Right lobe of liver (tissue), 6 donors: ENCODE results near the gene CSF2. TPM values are rescaled to one million over a fixed set of nuclear protein-coding genes. Genes with fewer than 3 reads are reported as not detected.

ENCODE experiments used
- ATAC-seq, 4 donors: fragments of 200-7000 bp; cut with Tn5 transposase; one replicate each; pipeline ENCODE4 v1.9.1; 2020; ENCODE audit warnings: mild to moderate bottlenecking in 4 of 4, moderate library complexity in 4 of 4
- DNase-seq, 3 donors: peaks; one replicate each; pipeline ENCODE4 v3.0.0-alpha.2; 2020
- H3K27ac ChIP-seq, 3 donors: fragments of 200-600 bp; one replicate each; pipeline ENCODE4 v1.8.0; 2022
- H3K27me3 ChIP-seq, 2 donors: fragments of 200-600 bp; one replicate each; pipeline ENCODE4 v1.8.0; 2022
- H3K36me3 ChIP-seq, 4 donors: fragments of 200-600 bp; sonication (generic) in 1 of 4; one replicate each; pipeline versions ENCODE4 v1.5.1 to v1.8.0; 2017 to 2022; ENCODE audit warnings: control low read depth in 1 of 4
- H3K4me1 ChIP-seq, 4 donors: fragments of 200-600 bp; sonication (generic) in 1 of 4; one replicate each; pipeline versions ENCODE4 v1.5.1 to v1.8.0; 2017 to 2022; ENCODE audit warnings: control low read depth in 1 of 4
- H3K4me3 ChIP-seq, 3 donors: fragments of 200-600 bp; one replicate each; pipeline ENCODE4 v1.8.0; 2022
- H3K9me3 ChIP-seq, 4 donors: fragments of 200-600 bp; sonication (generic) in 1 of 4; one replicate each; pipeline versions ENCODE4 v1.5.1 to v1.8.0; 2017 to 2022; ENCODE audit warnings: control low read depth in 1 of 4
- POLR2A ChIP-seq: fragments of 450-650 bp; IDR thresholded peaks from one replicate; pipeline ENCODE4 v1.6.1; 2017; ENCODE audit warnings: antibody characterized with exemption, mild to moderate bottlenecking
- WGBS: methylation state at CpG from one replicate; pipeline ENCODE4 v1.1.6; 2018; ENCODE audit warnings: low coverage, low lambda C conversion rate; ENCODE audit not compliant: insufficient coverage; ENCODE audit errors: missing lambda C conversion rate; 5-methylcytosine and 5-hydroxymethylcytosine counted together
- intact Hi-C, 2 donors: fragments of 100-400 bp; cut with DNase I; formaldehyde crosslinking; loops; one replicate each; pipeline versions ENCODE4 v1.11.2 to v1.14.1; 2022
- total RNA-seq, 6 experiments: library from RNA; depleted of rRNA in 2 of 6; stranded (reverse); fragments of >200 nt in 2 of 6; fragmentation: NEBNext Ultra II Directional in 3 of 6; extraction: Animal tissue kit (Norgen Biotek cat#: 25700) in 3 of 6; gene quantifications; one replicate each; pipeline versions ENCODE4 v1.1.0 to v1.2.4, GENCODE V29; 2016 to 2023
- TF ChIP-seq, protein P1 (sequence below), 4 donors: fragments of 200-600 bp in 3 of 4; fragments of 450-650 bp in 1 of 4; IDR thresholded peaks; one replicate each; pipeline versions ENCODE4 v1.5.1 to v1.8.0; 2016 to 2022; ENCODE audit warnings: antibody characterized with exemption in 4 of 4, mild to moderate bottlenecking in 2 of 4
- donor health status: DM: no; HTN: yes; CAD: no.
- donor health status: DM: no; HTN: no; CAD: no.
- donor health status: DM: no; HTN: no; CAD: no.
- donor health status: DM: no; HTN: yes; CAD: no.
- donor health status: DM: no; HTN: yes; CAD: no.

The CSF2 gene
- total RNA-seq, 6 experiments from 2014 or later: not detected

DNA sequence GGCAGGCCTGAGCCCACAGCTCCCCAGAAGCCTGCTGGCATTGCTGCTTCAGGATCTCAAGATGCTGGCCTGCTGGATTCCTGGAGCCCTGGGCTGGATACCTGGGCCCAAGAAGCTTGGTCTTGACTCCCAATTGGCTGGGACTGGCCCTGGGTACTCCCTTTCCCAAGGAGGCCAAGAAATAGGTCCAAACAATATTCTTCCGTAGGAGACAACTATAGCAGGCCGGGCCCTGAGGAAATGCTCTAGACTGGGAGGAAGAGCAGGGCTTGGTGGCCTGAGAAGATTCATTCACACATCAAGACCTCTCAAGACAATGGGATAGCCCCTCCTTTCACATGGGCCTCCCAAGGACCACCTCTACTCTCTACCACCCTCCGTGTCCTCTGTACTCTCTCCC is 7.9 kb downstream of the CSF2 start:
- ATAC-seq (no peak), DNase-seq (no peak)
- no peaks in the 10 kb centered on the region for H3K9me3 ChIP-seq
- H3K27me3 ChIP-seq: no peaks in the 10 kb centered on the region
- H3K4me1 ChIP-seq: no peaks in the 10 kb centered on the region
- no peak overlapping the region for H3K4me3 ChIP-seq
- H3K27ac ChIP-seq: no peak overlapping the region
- intact Hi-C loops: no loop called here
- TF ChIP-seq POLR2A: no peak
- TF ChIP-seq, protein P1, sequence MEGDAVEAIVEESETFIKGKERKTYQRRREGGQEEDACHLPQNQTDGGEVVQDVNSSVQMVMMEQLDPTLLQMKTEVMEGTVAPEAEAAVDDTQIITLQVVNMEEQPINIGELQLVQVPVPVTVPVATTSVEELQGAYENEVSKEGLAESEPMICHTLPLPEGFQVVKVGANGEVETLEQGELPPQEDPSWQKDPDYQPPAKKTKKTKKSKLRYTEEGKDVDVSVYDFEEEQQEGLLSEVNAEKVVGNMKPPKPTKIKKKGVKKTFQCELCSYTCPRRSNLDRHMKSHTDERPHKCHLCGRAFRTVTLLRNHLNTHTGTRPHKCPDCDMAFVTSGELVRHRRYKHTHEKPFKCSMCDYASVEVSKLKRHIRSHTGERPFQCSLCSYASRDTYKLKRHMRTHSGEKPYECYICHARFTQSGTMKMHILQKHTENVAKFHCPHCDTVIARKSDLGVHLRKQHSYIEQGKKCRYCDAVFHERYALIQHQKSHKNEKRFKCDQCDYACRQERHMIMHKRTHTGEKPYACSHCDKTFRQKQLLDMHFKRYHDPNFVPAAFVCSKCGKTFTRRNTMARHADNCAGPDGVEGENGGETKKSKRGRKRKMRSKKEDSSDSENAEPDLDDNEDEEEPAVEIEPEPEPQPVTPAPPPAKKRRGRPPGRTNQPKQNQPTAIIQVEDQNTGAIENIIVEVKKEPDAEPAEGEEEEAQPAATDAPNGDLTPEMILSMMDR (IDR thresholded peaks at IDR 0.05): no peak
- WGBS: 82% methylated on average over 1 of the region's 3 CpGs
- H3K36me3 ChIP-seq: no peaks in the 10 kb centered on the region

DNA sequence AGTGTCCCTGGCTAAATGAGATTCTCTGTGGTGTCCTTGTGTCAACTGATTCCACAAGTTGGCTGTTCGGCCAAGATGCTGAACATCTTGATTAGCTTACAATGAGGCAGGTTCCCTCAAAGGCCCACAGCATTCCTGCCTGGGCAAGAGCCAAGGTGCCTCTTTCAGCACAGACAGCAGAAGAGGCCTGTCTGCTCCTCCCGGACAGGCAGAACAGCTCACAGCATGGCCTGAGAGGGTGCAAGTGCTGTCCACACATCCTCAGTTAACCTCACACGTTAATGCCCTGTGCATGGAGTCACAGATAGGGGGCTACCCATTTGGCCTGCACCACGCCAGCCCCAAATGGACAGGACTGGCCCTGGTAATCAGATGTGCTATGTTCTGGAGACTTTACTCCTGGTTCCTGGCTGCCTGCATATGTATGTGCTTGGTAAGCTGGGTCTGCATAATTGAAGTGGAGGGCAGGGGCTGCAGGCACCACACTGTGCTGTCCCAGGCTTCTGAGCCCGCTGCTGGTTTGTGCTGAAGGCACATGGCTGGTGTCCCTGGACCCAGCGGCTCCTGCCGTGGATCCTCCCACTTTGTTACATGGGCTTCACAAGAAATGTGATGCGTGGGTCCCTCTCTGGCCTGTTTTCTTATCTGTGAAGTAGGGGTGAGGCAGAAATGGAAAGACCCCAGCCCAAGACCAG is 8.9 kb downstream of the CSF2 start:
- WGBS: 100% methylated on average over 1 of the region's 8 CpGs
- H3K4me1 ChIP-seq: no peaks in the 10 kb centered on the region
- H3K9me3 ChIP-seq: no peaks in the 10 kb centered on the region
- no peak for ATAC-seq
- intact Hi-C loops: no loop called here
- no peaks in the 10 kb centered on the region for H3K36me3 ChIP-seq
- no peak overlapping the region for H3K4me3 ChIP-seq
- no peaks in the 10 kb centered on the region for H3K27me3 ChIP-seq
- no peak overlapping the region for H3K27ac ChIP-seq
- no peak for DNase-seq
- TF ChIP-seq POLR2A: no peak
- TF ChIP-seq, protein P1 (IDR thresholded peaks at IDR 0.05): no peak

DNA sequence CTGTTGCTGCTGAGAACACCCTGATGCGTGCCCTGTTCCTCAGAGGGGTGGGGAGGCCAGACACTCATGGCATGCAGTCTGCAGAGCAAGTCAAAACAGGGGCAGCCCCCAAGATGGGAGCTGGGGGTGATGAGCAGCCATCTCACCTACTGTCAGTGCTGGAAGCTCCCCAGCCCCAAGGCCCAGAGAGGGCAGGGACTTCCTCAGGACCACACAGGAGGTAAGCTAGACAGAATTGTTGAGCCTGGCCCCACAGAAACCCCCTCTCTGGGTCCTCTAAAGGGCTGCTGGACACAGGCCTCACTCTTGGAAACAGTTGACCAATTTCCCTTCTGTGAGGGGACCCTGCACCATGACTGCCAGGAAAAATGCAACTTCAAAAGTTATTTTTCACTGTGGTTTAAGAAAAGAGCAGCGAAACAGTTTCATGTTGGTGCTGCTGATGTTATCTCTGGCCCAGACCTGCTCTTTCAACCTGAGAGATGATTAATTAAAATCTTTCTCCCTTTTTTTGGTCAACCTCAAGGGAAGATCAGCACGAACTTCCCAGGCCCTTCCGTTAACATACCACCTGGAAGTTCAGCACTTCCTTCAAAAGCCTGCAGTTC is 9.6 kb downstream of the CSF2 start:
- H3K4me1 ChIP-seq: no peaks in the 10 kb centered on the region
- no peaks in the 10 kb centered on the region for H3K27me3 ChIP-seq
- DNase-seq (no peak), ATAC-seq (no peak)
- no peak for TF ChIP-seq POLR2A
- TF ChIP-seq, protein P1 (IDR thresholded peaks at IDR 0.05): no peak
- no peaks in the 10 kb centered on the region for H3K9me3 ChIP-seq
- intact Hi-C loops: no loop called here
- no peak overlapping the region for H3K27ac ChIP-seq
- 87% methylated on average over 4 of the region's 4 CpGs for WGBS
- no peaks in the 10 kb centered on the region for H3K36me3 ChIP-seq
- H3K4me3 ChIP-seq: no peak overlapping the region

DNA sequence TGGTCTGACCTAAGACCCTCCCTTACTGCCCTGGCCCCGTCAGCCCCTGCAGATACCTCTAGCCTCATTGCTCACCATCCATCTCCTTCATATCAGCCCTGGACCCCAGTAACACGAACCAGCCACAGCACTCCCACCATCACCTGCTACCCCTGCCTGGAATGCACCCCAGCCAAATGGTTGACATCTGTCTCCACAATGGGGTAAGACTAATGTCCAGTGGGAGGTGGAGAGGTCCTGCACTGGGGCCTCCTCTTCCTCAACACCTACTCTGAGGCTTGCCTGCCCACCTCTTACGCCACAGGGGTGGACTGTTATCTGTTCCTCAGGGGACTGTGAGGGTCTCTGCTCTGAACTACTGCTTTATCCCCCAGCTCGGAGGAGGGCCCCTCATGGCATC is 12.1 kb downstream of the CSF2 start:
- Histone ChIP-seq H3K27me3 (no peaks in the 10 kb centered on the region), H3K9me3 (no peaks in the 10 kb centered on the region), H3K4me3 (no peak overlapping the region), H3K27ac (peak overlapping the region in 1 of 3 donors; percentile 13), H3K36me3 (no peaks in the 10 kb centered on the region), H3K4me1 (no peaks in the 10 kb centered on the region)
- TF ChIP-seq, protein P1 (IDR thresholded peaks at IDR 0.05): no peak
- TF ChIP-seq POLR2A: no peak
- ATAC-seq (no peak), DNase-seq (no peak)
- intact Hi-C loops: no loop called here
- 86% methylated on average over 4 of the region's 4 CpGs for WGBS
